HG02642 (cell line): ENCODE results near the gene FGFRL1.

Experiments used
- ATAC-seq: cut with Tn5 transposase; IDR thresholded peaks from one replicate; pipeline ENCODE4 v1.9.1; 2021; ENCODE audit warnings: mild to moderate bottlenecking; ENCODE audit not compliant: unreplicated experiment, poor library complexity

Gene FGFRL1

GRCh38 chr4:1011022-1011665 lies at the start of gene FGFRL1:
Gene FGFRL1, plus strand, starts transcription at chr4:1011626. Its CDS starts 860 bp downstream, at chr4:1012486.
- peak; percentile 40 for ATAC-seq

- ATAC-seq, result no peak
Measured at GRCh38 chr4:962231-963208, 48.9 kb upstream of the FGFRL1 start.

- no peak for ATAC-seq
Measured at GRCh38 chr4:963276-964225, 47.9 kb upstream of the FGFRL1 start.

- ATAC-seq, result no peak
Measured at GRCh38 chr4:964346-965025, 46.9 kb upstream of the FGFRL1 start.

GRCh38 chr4:965048-965765 lies 46.2 kb upstream of the FGFRL1 start:
- no peak for ATAC-seq

GRCh38 chr4:965766-966134 lies 45.7 kb upstream of the FGFRL1 start:
- ATAC-seq, result no peak

- no peak for ATAC-seq
Measured at GRCh38 chr4:966266-967112, 44.9 kb upstream of the FGFRL1 start.

GRCh38 chr4:967113-968104 lies 44.0 kb upstream of the FGFRL1 start:
- ATAC-seq, result no peak

- no peak for ATAC-seq
Measured at GRCh38 chr4:968221-968620, 43.2 kb upstream of the FGFRL1 start.

GRCh38 chr4:968621-969394 lies 42.6 kb upstream of the FGFRL1 start:
- ATAC-seq, result no peak

GRCh38 chr4:970046-970745 lies 41.2 kb upstream of the FGFRL1 start:
- no peak for ATAC-seq

GRCh38 chr4:970854-971520 lies 40.4 kb upstream of the FGFRL1 start:
- ATAC-seq, result no peak

GRCh38 chr4:971666-972500 lies 39.5 kb upstream of the FGFRL1 start:
- no peak for ATAC-seq

GRCh38 chr4:972651-973424 lies 38.6 kb upstream of the FGFRL1 start:
- peak; percentile 49 for ATAC-seq
